ENCODE results near the gene RECQL. TPM values are rescaled to one million over a fixed set of nuclear protein-coding genes. Genes with fewer than 3 reads are reported as not detected.

The RECQL gene
- total RNA-seq, 2 donors from 2014 or later, result 15.7 to 15.8 TPM

GRCh38 chr12:21521541-21521940 is 20.1 kb upstream of the RECQL start:
- DNase-seq, result no peak
- intact Hi-C loops (cut with DNase I), result no loop called here
- TF ChIP-seq, protein P1, sequence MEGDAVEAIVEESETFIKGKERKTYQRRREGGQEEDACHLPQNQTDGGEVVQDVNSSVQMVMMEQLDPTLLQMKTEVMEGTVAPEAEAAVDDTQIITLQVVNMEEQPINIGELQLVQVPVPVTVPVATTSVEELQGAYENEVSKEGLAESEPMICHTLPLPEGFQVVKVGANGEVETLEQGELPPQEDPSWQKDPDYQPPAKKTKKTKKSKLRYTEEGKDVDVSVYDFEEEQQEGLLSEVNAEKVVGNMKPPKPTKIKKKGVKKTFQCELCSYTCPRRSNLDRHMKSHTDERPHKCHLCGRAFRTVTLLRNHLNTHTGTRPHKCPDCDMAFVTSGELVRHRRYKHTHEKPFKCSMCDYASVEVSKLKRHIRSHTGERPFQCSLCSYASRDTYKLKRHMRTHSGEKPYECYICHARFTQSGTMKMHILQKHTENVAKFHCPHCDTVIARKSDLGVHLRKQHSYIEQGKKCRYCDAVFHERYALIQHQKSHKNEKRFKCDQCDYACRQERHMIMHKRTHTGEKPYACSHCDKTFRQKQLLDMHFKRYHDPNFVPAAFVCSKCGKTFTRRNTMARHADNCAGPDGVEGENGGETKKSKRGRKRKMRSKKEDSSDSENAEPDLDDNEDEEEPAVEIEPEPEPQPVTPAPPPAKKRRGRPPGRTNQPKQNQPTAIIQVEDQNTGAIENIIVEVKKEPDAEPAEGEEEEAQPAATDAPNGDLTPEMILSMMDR (IDR thresholded peaks at IDR 0.05), result no peak
- H3K4me3 ChIP-seq, result no peak overlapping the region
- H3K4me1 ChIP-seq, result no peaks in the 10 kb centered on the region
- H3K9me3 ChIP-seq, result no peaks in the 10 kb centered on the region
- H3K9ac ChIP-seq (ENCODE audit: low read depth in 2 of 2, low read length in 2 of 2), result no peak overlapping the region
- no peak overlapping the region for H3K27ac ChIP-seq
- H3K27me3 ChIP-seq, result no peaks in the 10 kb centered on the region
- no peaks in the 10 kb centered on the region for H3K36me3 ChIP-seq

GRCh38 chr12:21518451-21518850 is 17.0 kb upstream of the RECQL start:
- TF ChIP-seq, protein P1 (IDR thresholded peaks at IDR 0.05), result no peak
- H3K27me3 ChIP-seq, result no peaks in the 10 kb centered on the region
- no peak overlapping the region for H3K4me3 ChIP-seq
- no peak overlapping the region for H3K27ac ChIP-seq
- no peaks in the 10 kb centered on the region for H3K4me1 ChIP-seq
- no peak overlapping the region for H3K9ac ChIP-seq (ENCODE audit: low read depth in 2 of 2, low read length in 2 of 2)
- intact Hi-C loops (cut with DNase I), result no loop called here
- no peaks in the 10 kb centered on the region for H3K9me3 ChIP-seq
- no peak for DNase-seq
- no peaks in the 10 kb centered on the region for H3K36me3 ChIP-seq

DNA sequence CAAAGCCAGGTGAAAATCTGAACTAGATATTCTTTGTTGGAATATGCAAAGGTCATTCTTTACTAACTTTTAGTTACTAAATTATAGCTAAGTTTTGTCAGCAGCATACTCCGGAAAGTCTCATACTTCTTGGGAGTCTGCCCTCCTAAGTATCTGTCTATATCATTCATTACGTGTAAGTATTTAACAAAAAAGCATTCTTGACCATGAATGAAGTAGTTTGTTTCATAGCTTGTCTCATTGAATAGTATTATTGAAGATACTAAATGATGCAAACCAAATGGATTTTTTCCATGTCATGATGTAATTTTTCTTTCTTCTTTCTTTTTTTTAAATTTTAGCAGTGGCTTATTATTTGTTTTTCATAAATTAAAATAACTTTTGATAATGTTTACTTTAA is 14.8 kb upstream of the RECQL start:
- Histone ChIP-seq H3K36me3 (no peaks in the 10 kb centered on the region), H3K27me3 (no peaks in the 10 kb centered on the region), H3K4me3 (no peak overlapping the region), H3K9me3 (no peaks in the 10 kb centered on the region), H3K9ac (ENCODE audit: low read depth in 2 of 2, low read length in 2 of 2) (no peak overlapping the region), H3K27ac (no peak overlapping the region), H3K4me1 (no peaks in the 10 kb centered on the region)
- DNase-seq, result no peak
- TF ChIP-seq, protein P1 (IDR thresholded peaks at IDR 0.05), result no peak
- intact Hi-C loops (cut with DNase I), result no loop called here

DNA sequence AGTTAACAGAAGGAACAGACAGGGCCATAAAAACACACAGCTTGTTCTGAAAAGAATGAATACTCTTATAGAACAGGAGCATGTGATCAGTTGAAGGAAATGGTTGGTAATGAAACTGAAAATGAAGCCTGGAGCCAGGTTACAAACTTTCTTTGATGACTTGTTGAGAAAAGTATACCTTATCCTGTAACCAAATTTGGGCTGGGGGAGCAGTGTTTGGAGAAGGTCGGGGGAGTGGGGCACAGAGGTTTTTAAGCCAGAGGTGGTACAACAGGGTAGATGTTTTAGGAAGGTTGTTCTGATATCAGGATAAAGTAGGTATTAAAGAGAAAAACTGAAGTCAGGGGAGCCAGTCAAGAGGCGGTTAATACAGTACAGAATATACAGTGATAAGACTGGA is 8.3 kb upstream of the RECQL start:
- Histone ChIP-seq H3K9me3 (no peaks in the 10 kb centered on the region), H3K27me3 (no peaks in the 10 kb centered on the region), H3K4me3 (no peak overlapping the region), H3K9ac (ENCODE audit: low read depth in 2 of 2, low read length in 2 of 2) (no peak overlapping the region), H3K27ac (no peak overlapping the region), H3K4me1 (no peaks in the 10 kb centered on the region), H3K36me3 (no peaks in the 10 kb centered on the region)
- no peak for DNase-seq
- TF ChIP-seq, protein P1 (IDR thresholded peaks at IDR 0.05), result no peak
- intact Hi-C loops (cut with DNase I), result loop anchor here (10.0 kb wide), 1 partner anchor 65 kb away; no protein-coding TSS in a partner anchor

- H3K9ac ChIP-seq (ENCODE audit: low read depth in 2 of 2, low read length in 2 of 2), result no peak overlapping the region
- TF ChIP-seq, protein P1 (IDR thresholded peaks at IDR 0.05), result no peak
- no peak for DNase-seq
- H3K9me3 ChIP-seq, result no peaks in the 10 kb centered on the region
- intact Hi-C loops (cut with DNase I), result loop anchor here (10.0 kb wide), 1 partner anchor 63 kb away; no protein-coding TSS in a partner anchor
- H3K4me3 ChIP-seq, result no peak overlapping the region
- H3K4me1 ChIP-seq, result peaks cover 3% of the 10 kb centered on the region
- H3K36me3 ChIP-seq, result no peaks in the 10 kb centered on the region
- H3K27ac ChIP-seq, result no peak overlapping the region
- H3K27me3 ChIP-seq, result no peaks in the 10 kb centered on the region
Observed at GRCh38 chr12:21507849-21508248, 6.4 kb upstream of the RECQL start.
